WTC11 (cell line): ENCODE measurements around the gene MDN1.

Experiments used
- AR ChIP-seq: fragments of 250-450 bp; sonication (Bioruptor Pico); IDR thresholded peaks from 2 replicates; pipeline ENCODE4 v1.9.0; 2021; ENCODE audit warnings: mild to moderate bottlenecking
- ATF3 ChIP-seq: sonication (generic); formaldehyde crosslinking; conservative IDR thresholded peaks from 2 replicates; pipeline ENCODE4 v1.8.1; 2022; ENCODE audit warnings: mild to moderate bottlenecking, missing genetic modification reagents
- CBFB ChIP-seq: sonication (generic); formaldehyde crosslinking; IDR thresholded peaks from 2 replicates; pipeline ENCODE4 v1.8.1; 2022; ENCODE audit warnings: mild to moderate bottlenecking, low read depth, missing genetic modification reagents
- CTCF ChIP-seq: fragments of 200-600 bp; IDR thresholded peaks from 2 replicates; pipeline ENCODE4 v1.8.0; 2022; ENCODE audit warnings: antibody characterized with exemption
- E2F4 ChIP-seq: sonication (generic); formaldehyde crosslinking; IDR thresholded peaks from 2 replicates; pipeline ENCODE4 v1.8.1; 2022; ENCODE audit warnings: low read depth, mild to moderate bottlenecking, moderate library complexity, missing genetic modification reagents, borderline replicate concordance
- NR3C1 ChIP-seq: sonication (generic); formaldehyde crosslinking; conservative IDR thresholded peaks from 2 replicates; pipeline ENCODE4 v1.8.1; 2023; ENCODE audit warnings: low read depth, mild to moderate bottlenecking, missing genetic modification reagents
- SP1 ChIP-seq: sonication (generic); formaldehyde crosslinking; conservative IDR thresholded peaks from 2 replicates; pipeline ENCODE4 v1.8.1; 2022; ENCODE audit warnings: missing genetic modification reagents
- USF2 ChIP-seq: sonication (generic); formaldehyde crosslinking; IDR thresholded peaks from 2 replicates; pipeline ENCODE4 v1.8.1; 2023; ENCODE audit warnings: mild to moderate bottlenecking, missing genetic modification reagents, moderate library complexity
- ZBTB21 ChIP-seq: sonication (generic); formaldehyde crosslinking; IDR thresholded peaks from 2 replicates; pipeline ENCODE4 v1.8.1; 2023; ENCODE audit warnings: mild to moderate bottlenecking, missing genetic modification reagents, borderline replicate concordance

GRCh38 chr6:89840538-89840937, 20.9 kb upstream of the MDN1 start:
- TF ChIP-seq CTCF (no peak), ZBTB21 (CRISPR knock-in tag) (no peak), AR (CRISPR knock-in tag) (no peak), E2F4 (CRISPR knock-in tag) (no peak), USF2 (no peak), NR3C1 (no peak), SP1 (CRISPR knock-in tag) (no peak), ATF3 (CRISPR knock-in tag) (no peak), CBFB (CRISPR knock-in tag) (no peak)
